Activated T-helper 1 cell treated with Interleukin-2 at 50 U/mL for 16 hours (primary cell): Measurements from ENCODE around the gene LCE1F.

Source experiments
- DNase-seq: peaks from one replicate; pipeline ENCODE4 v3.0.0-alpha.2; 2020; ENCODE audit warnings: low read depth

Gene LCE1F

GRCh38 chr1:152776361-152776760, 1.4 kb downstream of the LCE1F start:
- DNase-seq, result no peak

DNA sequence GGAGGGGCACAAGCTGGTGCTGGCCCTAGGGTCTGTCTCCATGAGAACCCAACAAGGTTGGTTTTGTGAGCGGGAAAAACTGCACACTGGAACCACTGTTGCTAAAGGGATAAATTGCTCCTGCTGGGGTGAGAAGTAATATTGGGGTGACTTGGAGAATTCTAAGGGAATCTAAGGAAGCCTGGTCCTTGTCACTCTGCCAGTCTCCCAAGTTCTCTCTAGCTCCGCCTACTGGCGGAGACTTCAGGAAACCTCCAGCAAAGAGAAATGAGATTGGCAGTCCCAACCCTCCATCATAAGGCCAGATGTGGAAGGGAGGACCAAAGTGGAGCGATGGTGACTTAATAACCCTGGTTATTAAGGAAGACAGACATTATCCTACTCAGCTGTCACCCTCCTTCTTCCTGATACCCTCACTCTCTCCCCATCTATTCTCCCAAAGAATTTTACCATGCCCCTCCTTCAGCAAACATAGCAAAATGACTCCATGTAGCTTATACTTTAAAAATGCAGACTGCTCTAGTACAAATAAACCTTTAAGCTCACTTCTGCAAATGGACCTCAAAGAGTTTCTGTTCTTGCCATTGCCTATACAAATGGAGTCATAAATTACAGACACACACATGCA, 2.7 kb downstream of the LCE1F start:
- no peak for DNase-seq

- no peak for DNase-seq
Observed at GRCh38 chr1:152783095-152783494, 8.2 kb downstream of the LCE1F start.

DNA sequence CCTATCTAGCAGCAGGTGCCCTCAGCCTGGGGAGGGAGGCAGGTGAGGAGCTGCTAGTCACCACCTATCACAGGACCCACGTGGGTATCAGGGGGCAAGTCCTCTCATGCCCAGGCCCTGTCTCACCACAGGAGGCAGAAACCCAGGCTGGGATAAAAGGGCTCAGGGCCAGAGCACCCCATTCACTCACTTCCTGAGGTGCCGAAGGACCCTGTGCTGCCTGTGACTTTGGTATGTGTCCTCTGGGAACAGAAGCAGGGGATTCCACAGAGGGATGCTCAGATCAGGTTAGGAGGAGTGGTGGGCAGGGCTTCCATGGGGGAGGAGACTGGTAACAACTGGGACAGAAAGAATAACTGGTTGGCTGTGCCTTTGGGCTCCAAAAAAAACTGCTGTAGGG, 11.1 kb downstream of the LCE1F start, which contains the start of gene LCE1E:
Gene LCE1E (plus strand): TSS at position 181 of the 400 bp plus-strand sequence. CDS start 1,043 bp downstream, outside the sequence.
- DNase-seq, result no peak

DNA sequence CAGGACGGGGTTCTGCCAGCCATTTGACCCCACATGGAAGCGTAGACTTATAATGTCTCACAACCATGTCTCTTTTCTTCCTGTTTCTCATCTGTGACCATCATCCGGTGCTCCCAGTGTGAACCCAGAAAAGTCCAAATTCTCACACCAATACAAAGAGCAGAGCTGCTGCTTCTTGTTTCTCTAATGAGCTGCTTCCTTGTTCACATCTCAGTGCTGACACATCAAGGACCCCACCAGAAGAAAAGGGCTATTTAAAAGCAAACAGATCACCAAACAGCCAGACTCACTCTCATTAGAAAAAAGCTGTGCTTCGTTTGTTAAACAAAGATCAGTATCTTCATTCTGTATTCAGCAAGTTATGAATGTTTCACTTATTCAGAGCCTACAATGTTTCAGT, 20.7 kb downstream of the LCE1F start:
- no peak for DNase-seq

DNA sequence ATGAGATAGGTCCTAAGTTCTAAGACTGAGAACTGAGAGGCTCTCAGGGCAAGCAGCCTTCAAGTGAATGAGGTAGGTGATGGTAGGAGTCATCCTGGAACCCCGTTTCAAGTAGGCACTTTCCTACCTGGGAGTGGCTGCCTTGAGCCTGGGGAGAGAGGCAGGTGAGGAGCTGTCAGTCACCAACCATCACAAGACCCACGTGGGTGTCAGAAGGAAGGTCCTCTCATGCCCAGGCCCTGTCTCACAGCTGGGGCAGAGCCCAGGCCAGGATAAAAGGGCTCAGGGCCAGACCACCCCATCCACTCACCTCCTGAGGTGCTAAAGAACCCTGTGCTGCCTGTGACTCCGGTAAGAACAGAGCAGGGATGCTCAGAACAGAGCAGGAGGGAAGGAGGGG, 21.5 kb downstream of the LCE1F start, which contains the start of gene LCE1D:
Gene LCE1D (plus strand): TSS at position 301 of the 400 bp plus-strand sequence. CDS start 1,074 bp downstream, outside the sequence.
- DNase-seq, result no peak

DNA sequence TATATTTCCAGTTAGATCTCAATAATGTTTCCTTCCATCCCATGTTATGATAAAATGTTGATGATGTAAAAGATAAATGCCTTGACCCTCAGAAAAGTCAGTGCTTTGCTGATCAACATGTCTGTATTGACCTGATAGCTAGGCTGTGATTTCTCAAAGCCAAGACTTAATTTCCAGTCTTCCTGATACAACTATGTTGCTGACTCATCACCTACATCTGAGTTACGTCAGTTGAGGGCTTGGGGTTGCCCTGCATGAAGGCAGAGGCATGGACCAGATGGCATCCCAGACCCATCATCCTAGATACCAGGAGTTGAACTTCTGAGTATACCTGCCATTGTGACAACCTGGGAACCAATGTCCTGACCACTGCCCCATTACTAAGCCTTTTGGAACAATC, 26.4 kb downstream of the LCE1F start:
- no peak for DNase-seq

- no peak for DNase-seq
Observed at GRCh38 chr1:152806576-152806975, 31.6 kb downstream of the LCE1F start, which contains the start of gene LCE1C. LCE1C (minus strand) TSS chr1:152806651; CDS start chr1:152805478, 1,173 bp downstream.

DNA sequence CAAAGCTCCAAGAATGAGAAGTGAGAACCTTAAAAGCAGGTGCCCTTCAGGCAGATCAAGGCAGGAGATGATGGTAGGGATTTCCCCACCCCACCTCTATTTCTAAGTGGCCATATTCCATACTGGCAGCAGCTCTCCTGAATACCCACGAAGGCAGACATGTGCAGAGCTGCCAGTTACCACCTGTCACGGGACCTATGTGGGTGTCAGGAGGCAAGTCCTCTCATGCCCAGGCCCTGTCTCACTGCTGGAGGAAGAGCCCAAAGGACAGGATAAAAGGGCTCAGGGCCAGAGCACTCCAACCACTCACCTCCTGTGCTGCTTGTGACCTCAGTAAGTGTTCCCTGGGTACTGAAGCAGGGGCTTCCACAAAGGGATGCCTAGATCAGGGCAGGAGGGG, 36.1 kb downstream of the LCE1F start:
- no peak for DNase-seq

- no peak for DNase-seq
Observed at GRCh38 chr1:152811671-152812070, 36.7 kb downstream of the LCE1F start, which contains the start of gene LCE1B. LCE1B (plus strand) TSS chr1:152811971; CDS start chr1:152812447, 476 bp downstream.

- no peak for DNase-seq
Observed at GRCh38 chr1:152817309-152817708, 42.4 kb downstream of the LCE1F start.

DNA sequence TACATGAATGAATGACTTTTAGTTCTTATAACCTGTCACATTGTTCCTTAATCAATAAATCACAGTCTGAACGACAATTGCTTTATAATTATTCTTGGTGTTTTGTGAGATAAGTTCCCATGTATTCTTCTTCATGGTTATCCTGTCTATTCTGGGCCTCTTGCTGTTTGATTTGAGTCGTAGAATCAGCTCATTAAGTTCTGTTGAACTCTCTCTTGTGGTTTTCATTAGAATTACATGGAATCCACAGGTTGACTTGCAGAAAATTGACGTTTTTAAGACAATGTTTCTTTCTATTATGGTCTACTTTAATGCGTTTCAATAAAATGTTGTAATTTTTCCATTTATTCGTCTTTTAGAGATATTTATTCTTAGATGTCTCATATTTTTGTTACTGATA, 48.4 kb downstream of the LCE1F start:
- DNase-seq, result no peak

DNA sequence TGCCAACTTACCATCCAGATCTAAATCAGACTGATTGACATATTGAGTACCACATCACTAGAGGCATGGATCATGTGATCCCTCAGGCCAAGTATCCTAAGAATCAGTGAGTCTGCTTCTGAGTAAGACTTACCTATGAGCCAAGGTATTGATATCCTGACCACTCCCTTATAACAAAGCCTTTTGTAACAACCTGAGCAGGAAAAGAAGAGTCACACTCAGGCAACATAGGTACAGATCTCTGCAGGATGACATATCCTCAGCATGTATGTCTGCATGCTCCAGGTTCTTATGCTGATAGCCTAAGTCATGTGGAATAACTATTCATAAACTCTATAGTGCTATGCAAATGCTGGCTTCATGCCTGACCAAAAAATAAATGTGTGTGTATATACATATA, 50.0 kb downstream of the LCE1F start:
- DNase-seq, result no peak
